HCT116 (cell line): Measurements from ENCODE around the gene BRAT1. TPM values are rescaled to one million over a fixed set of nuclear protein-coding genes. Genes with fewer than 3 reads are reported as not detected.

Experiments used
- ATAC-seq: fragments of 200-7000 bp; cut with Tn5 transposase; 2 replicates; pipeline ENCODE4 v1.9.1; 2020; ENCODE audit warnings: mild to moderate bottlenecking, moderate library complexity
- BruUV-seq: library from RNA; stranded (reverse); fragments of 400-500 nt; replicated peaks from 2 replicates; lab custom pipeline; 2021; lab: Mats Ljungman, UMichigan
- CTCF ChIA-PET: fragments of 300-600 bp; sonication (Branson Sonifier 250); formaldehyde crosslinking; loops from one replicate; lab custom pipeline; 2021; ENCODE audit warnings: antibody characterized with exemption; lab: Charles Lee
- POLR2A ChIA-PET: fragments of 300-600, 350-600 bp; sonication (Branson Sonifier 250); formaldehyde crosslinking; loops from one replicate; lab custom pipeline; 2021; ENCODE audit warnings: antibody characterized with exemption; lab: Charles Lee
- RAD21 ChIA-PET, 2 experiments: fragments of 300-600 bp; sonication (Branson Sonifier 250); formaldehyde crosslinking; loops; one replicate each; lab custom pipeline; 2023; ENCODE audit warnings: low total read pairs in 2 of 2; ENCODE audit not compliant: uncharacterized antibody in 2 of 2, unreplicated experiment in 2 of 2, low non-redundant PET in 1 of 2; lab: Charles Lee
- DNase-seq: peaks from one replicate; pipeline ENCODE4 v3.0.0-alpha.2; 2010; ENCODE audit warnings: low read depth, low spot score
- H2AFZ ChIP-seq: fragments of 200-600 bp; shearing (Covaris generic), sonication (generic); 2 replicates; pipeline ENCODE4 v1.6.1; 2017; ENCODE audit warnings: low read depth, mixed run types, mixed read lengths, antibody characterized with exemption, low read length; ENCODE audit not compliant: poor library complexity, severe bottlenecking
- H3K27ac ChIP-seq: 2 replicates; pipeline ENCODE4 v1.5.1; 2012; ENCODE audit warnings: low read depth, low read length
- H3K27me3 ChIP-seq: fragments of 200-600 bp; sonication (generic); 2 replicates; pipeline ENCODE4 v1.6.1; 2016; ENCODE audit warnings: mixed run types, low read length, mixed read lengths; ENCODE audit not compliant: insufficient read depth
- H3K36me3 ChIP-seq, 2 experiments: fragments of 200-500 bp in 1 of 2; fragments of 200-600 bp in 1 of 2; sonication (Bioruptor generic) in 1 of 2; sonication (generic) in 1 of 2; 2 replicates each; pipeline versions ENCODE4 v1.5.1 to v1.6.1; 2014 to 2016; ENCODE audit warnings: low read length in 2 of 2, inconsistent platforms in 1 of 2, mixed read lengths in 1 of 2, mixed run types in 1 of 2; ENCODE audit not compliant: insufficient read depth in 2 of 2, control insufficient read depth in 1 of 2
- H3K4me1 ChIP-seq, 2 experiments: fragments of 200-600 bp in 1 of 2; sonication (generic) in 1 of 2; 2 replicates each; pipeline versions ENCODE4 v1.5.1 to v1.6.1; 2012 to 2017; ENCODE audit warnings: low read length in 2 of 2, inconsistent platforms in 1 of 2, mild to moderate bottlenecking in 1 of 2, mixed read lengths in 1 of 2, mixed run types in 1 of 2, moderate library complexity in 1 of 2; ENCODE audit not compliant: insufficient read depth in 2 of 2, control insufficient read depth in 1 of 2
- H3K4me2 ChIP-seq: fragments of 200-600 bp; sonication (generic); 2 replicates; pipeline ENCODE4 v1.6.1; 2017; ENCODE audit warnings: mixed run types, low read length, mixed read lengths
- H3K4me3 ChIP-seq, 2 experiments: fragments of 200-600 bp in 1 of 2; sonication (generic) in 1 of 2; replicated peaks in 1 of 2; 2 replicates each; pipeline ENCODE4 v1.5.1; 2011 to 2016; ENCODE audit warnings: low read length in 2 of 2, control low read depth in 1 of 2, low read depth in 1 of 2, mild to moderate bottlenecking in 1 of 2, mixed read lengths in 1 of 2, mixed run types in 1 of 2
- H3K79me2 ChIP-seq: fragments of 200-600 bp; sonication (generic); 2 replicates; pipeline ENCODE4 v1.6.1; 2017; ENCODE audit warnings: mild to moderate bottlenecking, mixed run types, low read length, moderate library complexity, mixed read lengths; ENCODE audit not compliant: insufficient read depth
- H3K9ac ChIP-seq: fragments of 200-600 bp; sonication (generic); 2 replicates; pipeline ENCODE4 v1.6.1; 2016; ENCODE audit warnings: low read length, mixed read lengths
- H3K9me2 ChIP-seq: fragments of 200-600 bp; sonication (generic), shearing (Covaris generic); 2 replicates; pipeline ENCODE4 v1.6.1; 2017; ENCODE audit warnings: mixed run types, mild to moderate bottlenecking, moderate library complexity; ENCODE audit not compliant: insufficient read depth
- H3K9me3 ChIP-seq, 2 experiments: fragments of 200-500 bp in 1 of 2; fragments of 200-600 bp in 1 of 2; sonication (Bioruptor generic) in 1 of 2; sonication (generic) in 1 of 2; 2 replicates each; pipeline ENCODE4 v1.6.1; 2014 to 2017; ENCODE audit warnings: low read length in 2 of 2, mixed read lengths in 2 of 2, inconsistent platforms in 1 of 2, low read depth in 1 of 2, mild to moderate bottlenecking in 1 of 2, mixed run types in 1 of 2, moderate library complexity in 1 of 2; ENCODE audit not compliant: control insufficient read depth in 1 of 2, insufficient read depth in 1 of 2
- H4K20me1 ChIP-seq: fragments of 200-600 bp; sonication (generic), shearing (Covaris generic); 2 replicates; pipeline ENCODE4 v1.6.1; 2017; ENCODE audit warnings: mixed run types, mild to moderate bottlenecking, moderate library complexity; ENCODE audit not compliant: insufficient read depth
- FOSL1 ChIP-seq: IDR thresholded peaks from 2 replicates; pipeline ENCODE4 v1.6.1; 2012; ENCODE audit warnings: low read depth
- intact Hi-C: fragments of 100-400 bp; cut with micrococcal nuclease; formaldehyde crosslinking; loops from 2 replicates; pipeline ENCODE4 v1.10.0; 2022
- total RNA-seq: library from RNA; stranded (reverse); gene quantifications from one replicate; pipeline ENCODE4 v1.2.1, GENCODE V29; 2021; ENCODE audit not compliant: unreplicated experiment
- TF ChIP-seq, protein P1 (sequence below): IDR thresholded peaks from 2 replicates; pipeline ENCODE4 v1.6.1; 2012; ENCODE audit warnings: low read depth
- TF ChIP-seq, protein P2 (sequence below): IDR thresholded peaks from 2 replicates; pipeline ENCODE4 v1.6.1; 2012

Gene BRAT1
- total RNA-seq, 1 experiment from 2014 or later: 47.6 TPM

DNA sequence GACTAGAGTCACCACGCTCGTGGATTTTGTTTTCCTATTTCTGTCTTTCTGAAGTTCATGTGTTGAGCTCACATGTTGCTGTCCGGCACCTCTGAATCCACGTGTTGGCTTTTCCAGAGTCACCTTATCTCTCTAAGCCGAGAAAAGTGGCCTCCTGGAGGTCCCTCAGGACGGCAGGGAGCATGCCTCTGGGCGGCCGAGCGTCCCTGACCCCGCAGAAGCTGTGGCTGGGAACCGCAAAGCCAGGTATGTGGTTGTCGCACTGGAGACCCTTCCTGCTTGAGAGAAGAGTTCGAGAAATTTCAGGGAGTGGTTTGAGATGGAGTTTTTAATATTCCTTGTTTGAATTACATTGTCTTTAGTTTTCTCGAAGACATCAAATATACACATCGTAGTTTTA lies 16.1 kb upstream of the BRAT1 start:
- TF ChIP-seq FOSL1: no peak
- TF ChIP-seq, protein P1, sequence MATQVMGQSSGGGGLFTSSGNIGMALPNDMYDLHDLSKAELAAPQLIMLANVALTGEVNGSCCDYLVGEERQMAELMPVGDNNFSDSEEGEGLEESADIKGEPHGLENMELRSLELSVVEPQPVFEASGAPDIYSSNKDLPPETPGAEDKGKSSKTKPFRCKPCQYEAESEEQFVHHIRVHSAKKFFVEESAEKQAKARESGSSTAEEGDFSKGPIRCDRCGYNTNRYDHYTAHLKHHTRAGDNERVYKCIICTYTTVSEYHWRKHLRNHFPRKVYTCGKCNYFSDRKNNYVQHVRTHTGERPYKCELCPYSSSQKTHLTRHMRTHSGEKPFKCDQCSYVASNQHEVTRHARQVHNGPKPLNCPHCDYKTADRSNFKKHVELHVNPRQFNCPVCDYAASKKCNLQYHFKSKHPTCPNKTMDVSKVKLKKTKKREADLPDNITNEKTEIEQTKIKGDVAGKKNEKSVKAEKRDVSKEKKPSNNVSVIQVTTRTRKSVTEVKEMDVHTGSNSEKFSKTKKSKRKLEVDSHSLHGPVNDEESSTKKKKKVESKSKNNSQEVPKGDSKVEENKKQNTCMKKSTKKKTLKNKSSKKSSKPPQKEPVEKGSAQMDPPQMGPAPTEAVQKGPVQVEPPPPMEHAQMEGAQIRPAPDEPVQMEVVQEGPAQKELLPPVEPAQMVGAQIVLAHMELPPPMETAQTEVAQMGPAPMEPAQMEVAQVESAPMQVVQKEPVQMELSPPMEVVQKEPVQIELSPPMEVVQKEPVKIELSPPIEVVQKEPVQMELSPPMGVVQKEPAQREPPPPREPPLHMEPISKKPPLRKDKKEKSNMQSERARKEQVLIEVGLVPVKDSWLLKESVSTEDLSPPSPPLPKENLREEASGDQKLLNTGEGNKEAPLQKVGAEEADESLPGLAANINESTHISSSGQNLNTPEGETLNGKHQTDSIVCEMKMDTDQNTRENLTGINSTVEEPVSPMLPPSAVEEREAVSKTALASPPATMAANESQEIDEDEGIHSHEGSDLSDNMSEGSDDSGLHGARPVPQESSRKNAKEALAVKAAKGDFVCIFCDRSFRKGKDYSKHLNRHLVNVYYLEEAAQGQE: no peak
- no peak for ATAC-seq

DNA sequence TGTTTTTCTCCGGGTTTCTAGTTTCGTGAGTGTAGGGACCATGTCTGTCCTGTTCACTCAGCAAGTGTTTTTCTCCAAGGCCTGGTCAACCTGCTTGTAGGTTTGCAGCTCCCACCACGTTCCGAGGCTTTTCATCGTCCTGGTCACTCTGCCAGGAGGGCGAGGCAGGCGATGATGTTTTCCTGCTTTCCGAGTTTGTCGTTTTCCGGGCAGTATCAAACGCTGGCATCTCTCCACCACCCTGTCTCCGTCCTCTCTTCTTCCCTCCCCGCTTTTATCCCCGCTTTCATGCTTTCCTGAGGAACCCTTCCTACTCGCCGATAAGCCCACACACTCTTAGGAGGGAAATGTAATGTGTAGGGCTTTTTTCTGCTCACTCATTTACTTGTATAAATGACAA lies 14.7 kb upstream of the BRAT1 start:
- RAD21 ChIA-PET: no interaction called here
- TF ChIP-seq, protein P2, sequence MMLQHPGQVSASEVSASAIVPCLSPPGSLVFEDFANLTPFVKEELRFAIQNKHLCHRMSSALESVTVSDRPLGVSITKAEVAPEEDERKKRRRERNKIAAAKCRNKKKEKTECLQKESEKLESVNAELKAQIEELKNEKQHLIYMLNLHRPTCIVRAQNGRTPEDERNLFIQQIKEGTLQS: no peak
- no peak overlapping the region for H3K27ac ChIP-seq
- H3K36me3 ChIP-seq: peaks cover 3 to 10% of the 10 kb centered on the region in 2 experiments; a peak in 1 of 4 replicates
- no peaks in the 10 kb centered on the region for H3K9me2 ChIP-seq
- CTCF ChIA-PET: no interaction called here
- H3K4me2 ChIP-seq: no peak overlapping the region
- no peak overlapping the region for H2AFZ ChIP-seq
- POLR2A ChIA-PET: no interaction called here
- no TSS peak for BruUV-seq
- no peaks in the 10 kb centered on the region for H3K9me3 ChIP-seq
- H3K9ac ChIP-seq: no peak overlapping the region
- DNase-seq: no peak
- peaks cover 4% of the 10 kb centered on the region; the same call in 1 of the 2 replicates for H3K79me2 ChIP-seq
- no peak overlapping the region for H3K4me3 ChIP-seq
- no peaks in the 10 kb centered on the region for H4K20me1 ChIP-seq
- no peaks in the 10 kb centered on the region for H3K27me3 ChIP-seq
- intact Hi-C loops: no loop called here
- H3K4me1 ChIP-seq: peaks cover 19 to 22% of the 10 kb centered on the region in 2 experiments
- ATAC-seq: no peak

More for the DNA sequence above, 16.1 kb upstream of the BRAT1 start:
- intact Hi-C loops: no loop called here
- Histone ChIP-seq H3K4me2 (peak overlapping the region; percentile 79), H3K9ac (peak overlapping the region; percentile 56; the same call in 1 of the 2 replicates), H3K79me2 (peaks cover 4% of the 10 kb centered on the region; the same call in 1 of the 2 replicates), H3K27ac (peak overlapping the region; percentile 57; the same call in 1 of the 2 replicates), H2AFZ (no peak overlapping the region), H3K4me1 (peaks cover 19 to 22% of the 10 kb centered on the region in 2 experiments), H3K9me3 (no peaks in the 10 kb centered on the region), H3K9me2 (no peaks in the 10 kb centered on the region), H3K27me3 (no peaks in the 10 kb centered on the region), H3K36me3 (peaks cover 3 to 10% of the 10 kb centered on the region in 2 experiments; a peak in 1 of 4 replicates), H3K4me3 (no peak overlapping the region), H4K20me1 (no peaks in the 10 kb centered on the region)
- POLR2A ChIA-PET: interaction anchor here (0.5 kb wide), 1 partner anchor 44 kb away, joined by 4 read pairs; no protein-coding TSS in a partner anchor
- RAD21 ChIA-PET: no interaction called here
- CTCF ChIA-PET: no interaction called here
- no peak for DNase-seq
- no TSS peak for BruUV-seq
